Measurements from ENCODE around the gene MLLT3.
"Not testable (repeated sequence)": the region's sequence is repeated elsewhere in the genome, so short reads cannot be mapped to it uniquely, and the experiment has no call there.

MLLT3 gene

DNA sequence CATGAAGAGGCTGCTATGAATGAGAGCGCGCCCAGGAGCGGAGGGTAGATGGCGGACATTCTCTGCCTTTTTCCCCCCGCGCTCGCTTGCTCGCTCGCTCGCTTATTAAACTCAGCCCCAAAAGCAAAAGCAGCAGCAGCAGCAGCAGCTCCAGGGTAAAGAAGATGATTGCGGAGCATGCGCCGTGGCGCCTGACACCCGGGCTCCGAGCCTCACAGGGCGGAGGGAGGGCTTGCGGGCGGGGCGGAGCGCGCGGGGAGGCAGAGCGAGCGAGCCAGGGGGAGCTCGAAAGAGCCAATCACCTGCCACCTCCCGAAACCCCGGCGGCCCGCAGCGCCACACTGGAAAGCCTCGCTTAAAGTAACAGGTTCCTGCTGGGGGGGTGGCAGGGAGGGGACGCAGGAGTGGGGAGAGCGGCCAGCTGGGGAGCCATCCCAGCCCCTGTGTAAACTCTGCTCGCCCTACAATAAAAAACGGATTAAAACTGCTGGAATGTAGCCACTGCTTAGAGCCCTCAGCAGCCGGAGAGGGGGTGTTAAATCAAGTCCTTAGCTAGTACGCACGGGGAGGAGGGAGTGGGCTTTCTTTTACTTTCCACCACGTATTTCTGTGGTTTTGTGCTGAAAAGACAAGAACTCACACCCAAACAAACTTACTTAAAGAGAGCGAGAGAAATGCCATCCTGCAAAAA is at the start of gene MLLT3:
TSS of gene MLLT3 (minus strand) at position 170 of the 691 bp plus-strand sequence.
- DNase-seq: peak; percentile 72

DNA sequence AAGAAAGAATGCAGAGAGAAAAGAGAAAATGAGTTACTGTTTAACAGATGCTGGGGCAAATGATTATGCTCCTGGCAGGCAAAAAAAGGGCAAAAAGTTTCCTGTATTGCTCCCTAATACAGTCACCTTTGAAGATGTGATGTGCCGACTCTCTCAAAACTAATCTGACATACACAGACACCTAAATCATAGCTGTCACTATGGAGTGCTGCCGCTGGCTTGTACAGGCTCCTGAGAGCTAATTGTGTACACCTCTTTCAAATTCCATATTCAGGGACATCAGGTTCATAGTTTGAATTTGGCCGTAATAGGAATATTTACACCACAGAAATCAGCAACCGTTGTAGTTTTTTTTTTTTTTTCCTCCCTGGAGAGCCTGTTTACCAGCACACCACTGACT is 49.3 kb upstream of the MLLT3 start:
- no peak for DNase-seq

DNA sequence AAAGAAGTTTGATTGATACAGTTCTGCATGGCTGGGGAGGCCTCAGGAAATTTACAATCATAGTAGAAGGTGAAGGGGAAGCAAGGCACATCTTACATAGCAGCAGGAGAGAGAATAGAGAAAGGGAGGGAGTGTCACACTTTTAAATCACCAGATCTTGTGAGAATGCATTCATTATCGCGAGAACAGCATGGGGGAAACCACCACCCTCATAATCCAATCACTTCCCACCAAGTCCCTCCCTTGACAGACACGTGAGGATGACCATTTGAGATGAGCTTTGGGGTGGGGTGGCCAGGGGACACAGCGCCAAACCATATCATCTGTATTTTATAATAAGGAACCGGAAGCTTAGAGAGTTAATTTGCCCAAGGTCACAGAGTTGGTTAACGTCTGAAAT is 48.1 kb upstream of the MLLT3 start:
- no peak for DNase-seq

DNA sequence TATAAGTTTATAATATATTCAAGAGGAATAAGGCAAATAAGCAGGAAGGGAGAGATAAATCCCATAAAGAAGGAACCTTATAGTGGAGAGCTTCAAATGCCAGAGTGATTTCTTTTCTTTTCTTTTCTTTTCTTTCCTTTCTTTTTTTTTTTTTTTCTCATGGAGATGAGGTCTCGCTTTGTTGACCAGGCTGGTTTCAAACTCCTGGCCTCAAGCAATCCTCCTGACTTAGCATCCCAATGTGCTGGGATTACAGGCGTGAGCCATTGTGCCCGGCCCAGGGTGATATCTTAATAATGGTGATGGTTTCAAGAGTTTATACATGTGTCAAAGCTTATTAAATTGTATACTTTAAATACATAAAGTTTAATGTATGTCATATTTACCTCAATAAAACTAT is 42.2 kb upstream of the MLLT3 start:
- no peak for DNase-seq

DNA sequence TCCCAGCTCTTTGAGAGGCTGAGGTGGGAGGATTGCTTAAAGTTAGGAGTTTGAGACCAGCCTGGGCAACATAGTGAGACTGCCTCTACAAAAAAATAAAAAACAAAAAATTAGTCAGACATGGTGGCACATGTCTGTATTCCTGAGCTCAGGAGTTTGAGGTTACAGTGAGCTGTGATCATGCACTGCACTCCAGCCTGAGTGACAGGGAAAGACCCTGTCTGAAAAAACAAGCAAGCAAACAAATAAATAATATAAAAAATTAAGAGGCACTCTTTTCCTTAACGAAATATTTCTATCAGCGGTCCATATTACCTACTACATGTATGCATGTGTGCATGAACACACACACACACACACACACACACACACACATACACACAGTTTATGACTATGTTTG is 40.8 kb upstream of the MLLT3 start:
- DNase-seq: no peak

DNA sequence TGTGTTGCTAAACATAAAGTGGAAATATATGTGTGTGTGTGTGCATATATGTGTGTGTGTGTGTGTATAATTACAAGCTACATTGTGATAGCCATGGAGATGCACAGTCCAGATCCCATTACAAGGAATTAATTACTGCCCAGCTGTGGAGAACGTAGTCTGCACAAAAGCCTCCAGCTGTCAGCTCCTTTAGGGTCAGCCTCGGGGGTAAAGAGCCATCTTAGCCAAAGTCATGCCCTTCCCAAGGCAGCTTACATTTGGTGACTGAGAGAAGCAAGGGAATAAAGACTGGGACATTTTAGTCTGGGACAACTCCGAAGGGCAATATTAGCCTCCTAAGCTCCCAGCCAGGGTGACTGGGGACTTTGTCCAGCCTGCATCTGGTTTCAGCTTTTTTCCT is 39.9 kb upstream of the MLLT3 start:
- DNase-seq: no peak

DNA sequence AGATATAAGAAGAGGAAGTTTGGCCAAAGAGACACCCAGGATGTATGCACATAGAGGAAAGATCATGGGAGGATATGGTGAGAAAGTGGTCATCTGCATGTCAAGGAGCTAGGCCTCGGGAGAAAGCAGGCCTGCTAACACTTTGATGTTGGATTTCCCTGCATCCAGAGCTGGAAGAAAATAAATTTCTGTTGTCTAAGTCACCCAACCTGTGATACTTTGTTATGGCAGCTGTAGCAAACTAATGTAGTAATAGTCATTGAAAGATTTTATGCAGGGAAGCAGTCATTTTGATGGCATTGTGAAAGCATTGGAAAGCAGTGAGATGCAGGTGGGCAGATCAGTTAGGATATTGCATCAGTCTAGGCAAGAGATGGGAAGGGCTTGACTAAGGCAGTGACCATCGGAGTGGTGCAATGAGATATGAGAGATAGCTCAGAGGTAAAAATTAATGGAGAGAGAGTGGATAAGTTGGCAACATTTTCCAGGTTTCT is 37.2 kb upstream of the MLLT3 start:
- DNase-seq: no peak

DNA sequence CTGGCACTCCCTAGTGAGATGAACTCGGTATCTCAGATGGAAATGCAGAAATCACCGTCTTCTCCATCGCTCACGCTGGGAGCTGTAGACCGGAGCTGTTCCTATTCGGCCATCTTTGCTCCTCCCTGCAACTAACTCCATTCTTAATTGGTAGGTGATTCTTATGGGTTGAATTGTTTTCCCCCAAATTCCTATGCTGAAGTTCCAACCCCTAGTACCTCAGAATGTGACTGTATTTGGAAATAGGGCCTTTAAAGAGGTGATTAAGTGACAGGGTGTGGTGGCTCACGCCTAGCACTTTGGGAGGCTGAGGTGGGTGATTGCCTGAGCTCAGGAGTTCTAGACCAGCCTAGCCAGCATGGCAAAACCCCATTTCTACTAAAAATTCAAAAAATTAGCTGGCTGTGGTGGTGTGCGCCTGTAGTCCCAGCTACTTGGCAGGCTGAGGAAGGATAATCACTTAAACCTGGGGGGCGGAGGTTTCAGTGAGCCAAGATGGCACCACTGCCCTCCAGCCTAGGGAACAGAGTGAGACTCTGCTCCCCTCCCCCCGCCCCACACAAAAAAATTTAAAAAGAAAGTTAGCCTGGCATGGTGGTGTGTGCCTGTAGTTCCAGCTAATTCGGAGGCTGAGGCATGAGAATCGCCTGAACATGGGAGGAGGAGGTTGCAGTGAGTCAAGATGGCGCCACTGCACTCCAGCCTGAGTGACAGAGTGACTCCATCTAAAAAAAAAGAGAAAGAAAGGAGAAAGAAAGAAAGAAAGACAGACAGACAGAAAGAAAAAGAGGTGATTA is 36.6 kb upstream of the MLLT3 start:
- DNase-seq: no peak

DNA sequence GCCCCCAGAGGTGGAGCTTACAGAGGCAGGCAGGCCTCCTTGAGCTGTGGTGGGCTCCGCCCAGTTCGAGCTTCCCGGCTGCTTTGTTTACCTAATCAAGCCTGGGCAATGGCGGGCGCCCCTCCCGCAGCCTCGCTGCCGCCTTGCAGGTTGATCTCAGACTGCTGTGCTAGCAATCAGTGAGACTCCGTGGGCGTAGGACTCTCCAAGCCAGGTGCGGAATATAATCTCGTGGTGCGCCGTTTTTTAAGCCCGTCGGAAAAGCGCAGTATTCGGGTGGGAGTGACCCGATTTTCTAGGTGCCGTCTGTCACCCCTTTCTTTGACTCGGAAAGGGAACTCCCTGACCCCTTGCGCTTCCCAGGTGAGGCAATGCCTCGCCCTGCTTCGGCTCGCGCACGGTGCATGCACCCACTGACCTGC is 36.0 kb upstream of the MLLT3 start:
- not testable (repeated sequence) for DNase-seq

DNA sequence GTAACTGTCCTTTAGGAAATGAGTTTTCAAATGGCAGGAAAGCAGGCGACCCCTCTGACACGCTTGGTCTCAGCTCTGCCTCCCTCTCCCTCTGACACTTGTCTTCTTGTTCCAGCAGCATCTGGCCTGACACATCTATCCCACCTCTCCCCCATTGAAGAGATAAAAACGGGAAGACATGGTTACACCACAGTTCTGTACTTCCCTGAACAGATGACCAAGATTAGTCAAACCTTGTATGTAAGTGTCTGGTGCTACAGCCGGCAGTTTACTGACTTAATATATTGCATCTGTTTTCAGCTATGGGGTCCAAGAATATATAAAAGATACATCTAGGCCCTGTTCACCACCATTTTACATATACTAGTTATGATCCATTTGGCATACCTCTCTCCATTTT is 29.6 kb upstream of the MLLT3 start:
- no peak for DNase-seq

DNA sequence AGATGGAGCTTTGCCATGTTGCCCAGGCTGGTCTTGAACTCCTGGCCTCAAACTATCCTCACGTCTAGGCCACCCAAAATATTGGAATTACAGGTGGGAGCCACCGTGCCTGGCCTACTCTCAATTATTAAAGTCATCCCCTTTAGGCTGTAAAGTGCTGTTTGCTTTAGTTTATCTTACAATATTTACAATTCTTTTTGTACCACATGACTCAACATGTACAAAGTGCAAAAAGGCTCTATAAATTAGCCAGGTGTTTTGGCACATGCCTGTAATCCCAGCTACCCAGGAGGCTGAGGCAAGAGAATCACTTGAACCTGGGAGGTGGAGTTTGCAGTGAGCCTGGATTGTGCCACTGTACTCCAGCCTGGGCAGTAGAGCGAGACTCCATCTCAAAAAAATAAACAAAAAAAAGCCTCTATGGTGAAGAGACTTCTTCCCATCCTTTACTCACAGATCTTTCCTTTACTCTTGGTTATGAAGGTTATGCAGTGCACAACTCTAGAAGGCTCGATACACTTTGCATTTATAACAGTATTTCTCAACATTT is 28.5 kb upstream of the MLLT3 start:
- DNase-seq: no peak

DNA sequence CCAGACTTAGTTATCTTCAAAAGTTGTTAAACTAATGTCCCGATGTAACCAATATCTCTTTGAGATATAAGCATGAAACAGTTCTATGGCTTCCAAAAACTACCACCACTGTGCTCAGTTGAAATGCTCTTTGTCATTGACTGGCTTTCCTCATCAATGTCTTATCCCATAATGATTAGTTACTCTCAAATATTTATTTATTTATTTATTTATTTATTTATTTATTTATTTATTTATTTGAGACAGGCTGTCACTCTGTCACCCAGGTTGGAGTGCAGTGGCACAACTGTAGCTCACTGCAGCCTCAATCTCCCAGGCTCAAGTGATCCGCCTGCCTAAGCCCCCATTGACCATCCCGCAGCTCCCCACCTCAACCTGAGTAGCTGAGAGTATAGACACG is 28.0 kb upstream of the MLLT3 start:
- no peak for DNase-seq

DNA sequence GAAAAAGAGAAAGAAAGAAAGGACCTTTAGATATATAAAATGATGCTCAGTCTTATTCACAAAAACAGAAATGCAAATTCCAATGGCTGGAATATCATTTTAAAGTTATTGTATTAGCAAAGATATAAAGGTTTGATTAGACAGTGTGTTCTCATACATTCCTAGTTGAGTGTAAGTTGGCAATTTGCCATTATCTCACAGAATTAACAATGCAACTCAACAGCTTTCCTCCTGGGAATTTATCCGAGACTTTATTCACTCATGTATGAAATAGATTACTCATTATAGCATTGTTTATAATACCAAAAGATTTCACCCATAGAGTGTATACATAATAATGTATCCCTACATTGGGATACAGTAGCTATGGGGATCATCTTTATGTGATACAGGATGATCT is 27.1 kb upstream of the MLLT3 start:
- no peak for DNase-seq

DNA sequence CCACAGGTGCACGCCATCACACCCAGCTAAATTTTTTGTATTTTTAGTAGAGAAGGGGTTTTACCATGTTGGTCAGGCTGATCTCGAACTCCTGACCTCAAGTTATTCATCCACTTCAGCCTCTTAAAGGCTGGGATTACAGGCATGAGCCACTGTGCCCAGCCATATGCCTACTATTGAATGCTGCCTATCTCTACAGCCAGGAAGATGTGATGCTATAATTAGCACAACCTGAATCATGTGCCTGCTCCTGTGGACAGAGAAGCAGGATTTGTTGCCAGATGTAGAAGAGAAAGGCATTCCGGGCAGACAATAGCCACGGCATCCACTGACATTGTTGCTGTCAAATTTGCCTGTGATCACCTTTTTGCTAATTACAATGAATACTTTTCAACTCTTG is 24.4 kb upstream of the MLLT3 start:
- DNase-seq: no peak

DNA sequence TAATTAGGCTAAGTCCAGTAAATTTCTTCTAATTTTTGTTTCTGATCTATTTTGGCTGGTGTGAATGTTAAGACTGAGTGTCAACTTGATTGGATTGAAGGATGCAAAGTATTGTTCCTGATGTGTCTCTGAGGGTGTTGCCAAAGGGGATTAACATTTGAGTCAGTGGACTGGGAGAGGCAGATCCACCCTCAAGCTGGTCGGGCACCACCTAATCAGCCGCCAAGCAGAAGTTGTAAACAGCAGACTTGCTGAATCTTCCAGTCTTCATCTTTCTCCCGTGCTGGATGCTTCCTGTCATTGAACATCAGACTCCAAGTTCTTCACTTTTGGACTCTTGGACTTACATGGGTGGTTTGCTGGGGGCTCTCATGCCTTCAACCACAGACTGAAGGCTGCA is 21.4 kb upstream of the MLLT3 start:
- DNase-seq: no peak

DNA sequence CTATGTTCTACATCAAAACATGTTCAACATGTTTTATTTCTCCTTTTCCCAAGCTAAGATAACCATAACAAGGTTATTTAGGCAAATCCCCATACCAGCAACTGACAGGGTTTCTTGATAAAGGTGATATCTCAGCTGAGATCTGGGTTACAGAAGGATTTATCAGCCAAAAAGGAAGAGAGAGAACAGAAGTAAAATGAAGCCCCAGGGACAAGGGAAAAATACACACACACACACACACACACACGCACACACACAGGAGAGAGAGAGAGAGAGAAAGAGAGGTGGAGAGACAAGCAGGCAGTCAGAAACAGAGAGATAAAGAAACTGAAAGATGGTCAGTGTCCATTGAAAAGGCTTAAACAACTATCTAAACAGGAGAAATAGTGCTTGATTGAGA is 19.7 kb upstream of the MLLT3 start:
- DNase-seq: no peak

DNA sequence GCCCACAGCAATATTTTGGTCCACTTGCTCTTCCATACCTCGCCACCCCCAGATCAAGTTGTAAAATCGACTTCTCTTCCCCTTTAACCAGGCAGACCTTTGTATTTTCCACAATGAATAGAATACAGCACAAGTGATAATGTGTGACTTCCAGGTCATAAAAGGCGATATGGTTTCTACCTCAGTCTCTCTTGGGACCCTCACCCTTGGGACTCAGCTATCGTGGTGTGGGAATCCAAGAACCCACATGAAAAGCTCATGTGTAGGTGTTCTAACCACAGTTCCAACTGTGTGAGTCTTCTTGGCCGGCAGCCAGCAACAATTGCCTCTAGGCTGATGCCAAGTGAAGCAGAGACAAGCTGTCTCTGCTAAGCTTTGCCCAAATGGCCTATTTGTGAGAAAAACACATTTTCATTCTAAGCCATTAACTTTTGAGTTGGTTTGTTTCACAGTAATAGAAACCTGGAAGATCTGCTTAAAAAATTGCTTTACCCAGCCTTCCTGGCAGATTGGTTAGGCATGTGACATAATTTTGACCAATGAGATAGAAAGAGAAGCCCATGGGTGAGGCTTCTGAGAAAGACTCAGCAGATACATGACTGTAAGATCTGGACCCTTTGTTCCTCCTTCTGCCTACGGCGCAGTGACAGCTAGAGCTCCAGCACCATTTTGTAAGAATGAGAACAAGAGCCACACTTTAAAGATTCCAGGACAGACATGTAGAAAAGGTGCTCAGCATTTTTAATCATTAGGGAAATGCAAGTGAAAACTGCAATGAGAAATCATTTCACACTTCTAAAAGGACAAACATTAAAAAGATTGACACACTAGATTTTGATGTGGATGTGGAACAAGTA is 18.3 kb upstream of the MLLT3 start:
- DNase-seq: no peak

DNA sequence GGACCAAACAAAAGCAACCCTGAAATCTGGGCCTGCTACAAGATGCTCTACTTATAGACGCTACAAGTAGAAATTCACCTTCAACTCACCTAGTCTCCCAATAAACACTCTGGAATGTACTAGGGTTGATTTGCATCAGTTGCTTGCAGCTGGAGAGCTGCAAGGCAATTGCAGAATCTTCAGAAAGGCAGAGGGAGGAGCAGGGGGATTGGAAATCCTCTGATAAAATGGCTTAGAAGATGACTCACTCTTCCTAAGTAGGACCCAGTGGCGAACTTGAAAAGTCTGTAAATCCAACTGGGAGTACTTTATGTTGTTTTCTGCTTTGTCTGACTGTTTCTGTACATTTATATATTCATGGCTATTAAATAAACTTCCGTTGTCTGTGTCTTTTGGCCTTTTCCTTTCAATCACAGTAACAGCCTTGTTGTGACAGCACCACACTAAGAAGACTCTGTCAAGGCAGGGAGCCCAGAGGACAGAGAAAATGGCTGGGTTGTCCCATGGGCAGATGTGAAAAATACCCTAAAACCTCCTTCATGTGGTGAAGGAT is 14.7 kb upstream of the MLLT3 start:
- DNase-seq: no peak

DNA sequence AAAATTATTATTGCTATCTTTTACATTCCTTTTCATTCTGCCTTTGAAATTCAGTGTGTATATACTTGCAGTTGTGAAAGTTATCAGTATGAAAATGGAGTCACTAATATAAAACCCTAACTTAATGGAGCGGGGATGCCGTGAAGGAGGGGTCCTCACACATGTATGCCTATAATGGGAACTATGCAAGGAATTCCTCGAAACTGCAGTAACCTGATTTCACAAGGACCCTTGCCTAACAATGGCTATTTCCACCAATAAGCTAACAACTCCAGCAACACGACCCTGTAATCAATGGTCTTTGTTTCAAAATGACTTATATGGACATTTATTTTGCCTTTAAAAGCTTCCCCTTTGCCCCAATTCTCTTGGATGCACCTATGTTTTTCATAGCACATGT is 12.6 kb upstream of the MLLT3 start:
- DNase-seq: no peak

DNA sequence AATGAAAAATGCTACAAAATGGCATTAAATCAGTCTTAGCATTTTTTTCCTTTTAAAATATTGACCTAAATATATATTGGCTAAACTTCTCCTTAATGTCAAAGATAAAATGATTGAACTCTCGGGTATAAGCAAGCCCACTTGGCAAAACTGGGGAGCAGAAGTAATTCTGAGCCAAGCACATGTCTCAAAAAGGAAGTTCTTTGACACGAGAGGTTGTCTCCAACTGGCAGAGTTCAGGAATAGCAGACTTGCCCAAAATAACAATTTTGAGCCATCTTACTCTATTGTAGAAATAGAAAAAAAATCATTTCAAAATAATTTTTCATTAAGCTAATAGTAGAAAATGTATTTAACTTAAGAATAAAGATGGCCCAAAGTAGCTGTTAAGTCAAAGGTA is 10.4 kb upstream of the MLLT3 start:
- DNase-seq: no peak

DNA sequence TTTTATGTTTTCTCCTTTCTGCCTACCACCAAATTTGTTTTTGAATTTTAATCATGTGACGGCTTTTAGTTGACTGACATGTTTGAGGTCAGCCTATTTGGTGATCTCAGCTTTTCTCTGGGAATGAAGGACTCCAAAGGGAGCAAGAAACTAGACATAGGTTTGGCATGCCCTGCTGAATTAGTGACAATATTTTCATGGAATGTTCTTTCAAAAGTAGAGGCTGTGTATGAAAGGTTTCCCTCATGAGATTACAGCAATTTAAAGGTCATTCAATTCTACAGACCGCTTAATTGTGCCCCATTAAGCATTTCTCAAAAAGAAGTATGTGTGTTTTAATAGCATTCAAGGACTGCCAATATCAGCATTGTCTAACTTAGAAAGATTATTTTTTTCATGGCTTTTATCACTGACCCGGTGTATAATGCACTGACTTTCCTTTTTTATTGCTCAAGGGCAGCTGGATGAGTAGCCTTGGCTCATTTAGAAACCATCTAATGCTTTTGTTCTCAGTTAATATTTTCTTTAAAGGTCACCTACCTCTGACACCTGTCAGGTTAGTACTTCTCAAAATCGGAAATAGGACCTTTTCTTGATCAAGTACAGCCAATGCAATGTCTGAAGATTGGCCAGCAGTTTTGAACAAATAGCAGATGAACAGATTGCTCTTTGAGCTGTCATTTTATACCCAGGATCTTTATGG is 8.1 kb upstream of the MLLT3 start:
- DNase-seq: no peak

DNA sequence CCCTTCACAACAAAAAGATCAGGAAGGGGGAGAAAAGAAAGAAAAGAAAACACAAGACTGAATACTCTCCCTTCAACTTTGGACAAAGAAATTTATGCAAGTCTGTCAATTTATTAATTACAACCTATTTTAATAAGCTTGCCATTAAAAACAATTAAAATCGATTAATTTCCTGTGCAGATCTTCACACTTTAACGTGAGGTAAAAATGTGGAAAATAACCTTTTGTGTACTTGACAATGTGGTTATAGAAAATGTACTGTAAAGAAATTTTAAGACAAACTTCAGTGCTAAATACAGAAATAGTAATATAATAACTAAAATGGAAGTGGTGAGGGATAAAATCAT is 2.7 kb upstream of the MLLT3 start:
- no peak for DNase-seq
